GM23248 (cell line): ENCODE data around the gene SHROOM1. TPM values are rescaled to one million over a fixed set of nuclear protein-coding genes. Genes with fewer than 3 reads are reported as not detected.
A peak's percentile ranks its signal among the peaks of the same experiment; 100 is the strongest.

Source experiments
- DNase-seq: peaks from one replicate; pipeline ENCODE4 v3.0.0-alpha.2; 2015
- H2AFZ ChIP-seq: fragments of 200-600 bp; sonication (generic); 2 replicates; pipeline ENCODE4 v1.6.1; 2016; ENCODE audit warnings: antibody characterized with exemption
- H3F3A ChIP-seq: fragments of 200-600 bp; sonication (generic); 2 replicates; pipeline ENCODE4 v1.6.1; 2016; ENCODE audit warnings: mild to moderate bottlenecking, antibody characterized with exemption, mixed run types; ENCODE audit not compliant: insufficient read depth
- H3K27ac ChIP-seq: fragments of 200-600 bp; sonication (generic); 2 replicates; pipeline ENCODE4 v1.5.1; 2016; ENCODE audit warnings: mild to moderate bottlenecking
- H3K27me3 ChIP-seq: fragments of 200-600 bp; sonication (generic); replicated peaks from 2 replicates; pipeline ENCODE4 v1.6.1; 2016; ENCODE audit warnings: mild to moderate bottlenecking; ENCODE audit not compliant: insufficient read depth
- H3K36me3 ChIP-seq: fragments of 200-600 bp; sonication (generic); 2 replicates; pipeline ENCODE4 v1.6.1; 2016; ENCODE audit warnings: low read depth, mild to moderate bottlenecking
- H3K4me1 ChIP-seq: fragments of 200-600 bp; sonication (generic); 2 replicates; pipeline ENCODE4 v1.6.1; 2016; ENCODE audit warnings: mild to moderate bottlenecking; ENCODE audit not compliant: insufficient read depth
- H3K4me2 ChIP-seq: fragments of 200-600 bp; sonication (generic); one replicate; pipeline ENCODE4 v1.6.1; 2016; ENCODE audit warnings: mild to moderate bottlenecking; ENCODE audit not compliant: unreplicated experiment
- H3K4me3 ChIP-seq: fragments of 200-600 bp; sonication (generic); 2 replicates; pipeline ENCODE4 v1.5.1; 2016; ENCODE audit warnings: mild to moderate bottlenecking
- H3K79me2 ChIP-seq: fragments of 200-600 bp; sonication (generic); 2 replicates; pipeline ENCODE4 v1.6.1; 2016; ENCODE audit warnings: mild to moderate bottlenecking; ENCODE audit not compliant: insufficient read depth
- H3K9ac ChIP-seq: fragments of 200-600 bp; sonication (generic); 2 replicates; pipeline ENCODE4 v1.6.1; 2016; ENCODE audit warnings: mild to moderate bottlenecking
- H3K9me2 ChIP-seq: fragments of 200-600 bp; sonication (generic); 2 replicates; pipeline ENCODE4 v1.6.1; 2016; ENCODE audit warnings: mixed run types, mild to moderate bottlenecking, moderate library complexity; ENCODE audit not compliant: insufficient read depth
- H3K9me3 ChIP-seq: fragments of 200-600 bp; sonication (generic); one replicate; pipeline ENCODE4 v1.6.1; 2017; ENCODE audit warnings: low read depth
- H4K20me1 ChIP-seq: fragments of 200-600 bp; sonication (generic); 2 replicates; pipeline ENCODE4 v1.6.0; 2016; ENCODE audit not compliant: insufficient read depth
- EZH2 ChIP-seq: fragments of 200-600 bp; sonication (generic); IDR thresholded peaks from 2 replicates; pipeline ENCODE4 v1.6.1; 2018; ENCODE audit warnings: antibody characterized with exemption, mild to moderate bottlenecking; ENCODE audit not compliant: insufficient read depth, poor library complexity, severe bottlenecking
- EZH2phosphoT487 ChIP-seq: fragments of 200-600 bp; sonication (generic); IDR thresholded peaks from 2 replicates; pipeline ENCODE4 v1.6.1; 2018; ENCODE audit warnings: antibody characterized with exemption, moderate library complexity, mild to moderate bottlenecking, low read depth; ENCODE audit not compliant: insufficient read depth
- WGBS, 2 experiments: methylation state at CpG; one replicate each; pipeline ENCODE4 v1.1.6; 2015 to 2017; ENCODE audit warnings: low lambda C conversion rate in 2 of 2, low coverage in 1 of 2; ENCODE audit errors: missing lambda C conversion rate in 2 of 2; 5-methylcytosine and 5-hydroxymethylcytosine counted together
- in situ Hi-C: fragments of 300-500 bp; cut with MboI; formaldehyde crosslinking; loops from 2 replicates; pipeline ENCODE4 v1.15.0; 2020
- polyA plus RNA-seq: library from polyadenylated mRNA; unstranded; fragments of >200 nt; fragmentation: Nextera tagmentation; extraction: Ambion mirVana; gene quantifications from 2 replicates; pipeline ENCODE4 v1.2.1, GENCODE V29; 2016
- total RNA-seq: library from RNA; depleted of rRNA; stranded (reverse); fragments of >200 nt; shearing (Covaris generic); gene quantifications from 2 replicates; pipeline ENCODE4 v1.2.3, GENCODE V29; 2014

The SHROOM1 gene
- total and polyA plus RNA-seq, 2 experiments from 2014 or later: 3.8 to 9.9 TPM

- Histone ChIP-seq H3K4me3 (no peak overlapping the region), H3K27ac (0 out of 2 replicates have a peak overlapping the region, but pooled peaks have one; percentile 22), H3K9me3 (no peaks in the 10 kb centered on the region), H3F3A (no peaks in the 10 kb centered on the region), H3K27me3 (no peaks in the 10 kb centered on the region), H3K79me2 (no peaks in the 10 kb centered on the region), H4K20me1 (no peaks in the 10 kb centered on the region), H3K4me1 (0 out of 2 replicates have a peak, but pooled peaks cover 4% of the 10 kb centered on the region), H2AFZ (peak overlapping the region; percentile 49; the same call in 1 of the 2 replicates), H3K9ac (no peak overlapping the region), H3K4me2 (peak overlapping the region; percentile 17), H3K36me3 (no peaks in the 10 kb centered on the region), H3K9me2 (no peaks in the 10 kb centered on the region)
- 38 to 46% methylated on average over 2 of the region's 2 CpGs for WGBS, 2 experiments
- in situ Hi-C loops: no loop called here
- no peak for TF ChIP-seq EZH2phosphoT487
- no peak for TF ChIP-seq EZH2
- DNase-seq: peak; percentile 82
Observed at GRCh38 chr5:132850066-132850465, 19.6 kb upstream of the SHROOM1 start.

- no peak overlapping the region for H2AFZ ChIP-seq
- no peak overlapping the region for H3K9ac ChIP-seq
- no peaks in the 10 kb centered on the region for H3K36me3 ChIP-seq
- no peak for DNase-seq
- H3K4me2 ChIP-seq: no peak overlapping the region
- H4K20me1 ChIP-seq: no peaks in the 10 kb centered on the region
- no peaks in the 10 kb centered on the region for H3K27me3 ChIP-seq
- TF ChIP-seq EZH2 (no peak), EZH2phosphoT487 (no peak)
- 21 to 32% methylated on average over 1 of the region's 1 CpG for WGBS, 2 experiments
- H3K9me3 ChIP-seq: no peaks in the 10 kb centered on the region
- no peaks in the 10 kb centered on the region for H3F3A ChIP-seq
- H3K79me2 ChIP-seq: no peaks in the 10 kb centered on the region
- H3K4me1 ChIP-seq: 0 out of 2 replicates have a peak, but pooled peaks cover 2% of the 10 kb centered on the region
- no peak overlapping the region for H3K27ac ChIP-seq
- no peaks in the 10 kb centered on the region for H3K9me2 ChIP-seq
- in situ Hi-C loops: no loop called here
- H3K4me3 ChIP-seq: no peak overlapping the region
Observed at GRCh38 chr5:132849347-132849746, 18.9 kb upstream of the SHROOM1 start.

- H4K20me1 ChIP-seq: no peaks in the 10 kb centered on the region
- no peaks in the 10 kb centered on the region for H3K79me2 ChIP-seq
- no peak overlapping the region for H3K4me2 ChIP-seq
- H3K27me3 ChIP-seq: no peaks in the 10 kb centered on the region
- no peaks in the 10 kb centered on the region for H3F3A ChIP-seq
- no peaks in the 10 kb centered on the region for H3K9me2 ChIP-seq
- in situ Hi-C loops: no loop called here
- no peak overlapping the region for H3K9ac ChIP-seq
- no peaks in the 10 kb centered on the region for H3K9me3 ChIP-seq
- H3K36me3 ChIP-seq: no peaks in the 10 kb centered on the region
- WGBS, 2 experiments: 72 to 74% methylated on average over 8 of the region's 8 CpGs
- no peak overlapping the region for H3K4me3 ChIP-seq
- TF ChIP-seq EZH2phosphoT487: no peak
- TF ChIP-seq EZH2: no peak
- no peaks in the 10 kb centered on the region for H3K4me1 ChIP-seq
- H3K27ac ChIP-seq: no peak overlapping the region
- no peak for DNase-seq
- no peak overlapping the region for H2AFZ ChIP-seq
Observed at GRCh38 chr5:132848270-132848669, 17.8 kb upstream of the SHROOM1 start.

GRCh38 chr5:132841305-132841704 is 10.9 kb upstream of the SHROOM1 start:
- peak; percentile 30 for DNase-seq
- H3K4me2 ChIP-seq: no peak overlapping the region
- H3K9me2 ChIP-seq: no peaks in the 10 kb centered on the region
- in situ Hi-C loops: no loop called here
- H3K36me3 ChIP-seq: no peaks in the 10 kb centered on the region
- no peaks in the 10 kb centered on the region for H3K27me3 ChIP-seq
- 76 to 79% methylated on average over 4 of the region's 4 CpGs for WGBS, 2 experiments
- no peak overlapping the region for H3K27ac ChIP-seq
- TF ChIP-seq EZH2phosphoT487 (no peak), EZH2 (no peak)
- no peaks in the 10 kb centered on the region for H3K79me2 ChIP-seq
- no peaks in the 10 kb centered on the region for H4K20me1 ChIP-seq
- peaks cover 14% of the 10 kb centered on the region for H3K4me1 ChIP-seq
- peaks cover 13% of the 10 kb centered on the region; the same call in 1 of the 2 replicates for H3F3A ChIP-seq
- no peak overlapping the region for H3K4me3 ChIP-seq
- H3K9me3 ChIP-seq: no peaks in the 10 kb centered on the region
- no peak overlapping the region for H2AFZ ChIP-seq
- no peak overlapping the region for H3K9ac ChIP-seq

GRCh38 chr5:132840896-132841295 is 10.4 kb upstream of the SHROOM1 start:
- Histone ChIP-seq H3K9ac (no peak overlapping the region), H3K9me2 (no peaks in the 10 kb centered on the region), H3K79me2 (no peaks in the 10 kb centered on the region), H3K36me3 (no peaks in the 10 kb centered on the region), H3K4me2 (no peak overlapping the region), H3K27me3 (no peaks in the 10 kb centered on the region), H3K27ac (no peak overlapping the region), H3K9me3 (no peaks in the 10 kb centered on the region), H3K4me3 (no peak overlapping the region), H3F3A (peaks cover 13% of the 10 kb centered on the region; the same call in 1 of the 2 replicates), H4K20me1 (no peaks in the 10 kb centered on the region), H3K4me1 (peaks cover 14% of the 10 kb centered on the region), H2AFZ (no peak overlapping the region)
- no peak for DNase-seq
- in situ Hi-C loops: no loop called here
- WGBS, 2 experiments: 38 to 59% methylated on average over 1 of the region's 1 CpG
- TF ChIP-seq EZH2phosphoT487: no peak
- no peak for TF ChIP-seq EZH2
